ENCODE results near the gene MAB21L4.

DNA sequence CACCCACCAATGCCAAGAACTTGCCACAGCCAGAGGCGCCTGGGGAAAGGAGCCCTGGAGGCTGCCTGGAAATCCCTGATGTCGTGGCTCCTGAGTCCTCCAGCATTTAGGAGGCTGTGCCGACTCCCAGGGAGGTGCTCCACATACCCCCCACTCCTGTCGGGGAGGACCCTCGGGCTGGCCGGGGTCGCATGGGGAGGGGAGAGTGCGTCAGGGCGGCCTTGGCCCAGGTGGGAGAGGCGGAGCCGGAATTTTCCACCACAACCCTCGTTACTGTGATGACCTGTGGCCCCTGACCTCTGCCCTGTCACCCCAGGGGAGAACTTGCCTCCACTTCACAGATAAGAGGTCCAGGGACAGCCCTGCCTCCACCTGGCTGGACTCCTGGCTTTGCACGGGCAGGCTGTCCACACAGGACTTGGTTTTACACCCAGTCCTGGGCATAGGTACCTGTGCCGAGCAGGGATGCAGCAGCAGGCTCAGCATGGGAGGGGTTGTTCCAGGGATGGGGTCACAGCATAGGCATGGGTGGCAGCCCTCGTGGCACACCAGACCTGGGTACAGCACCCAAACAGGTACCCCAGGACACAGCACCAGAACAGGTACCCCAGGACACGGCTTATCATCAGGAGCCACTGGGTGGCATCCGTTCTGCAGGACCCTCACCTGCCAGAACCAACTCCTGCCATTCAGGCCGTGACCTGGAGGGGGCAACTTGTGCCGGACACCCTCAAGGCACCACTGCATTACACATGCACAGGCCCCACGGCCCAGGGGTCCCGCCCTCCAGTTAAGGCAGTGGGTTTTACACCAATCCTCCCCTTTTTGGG lies 39.6 kb downstream of the MAB21L4 start:
- TF ChIP-seq, protein P1, sequence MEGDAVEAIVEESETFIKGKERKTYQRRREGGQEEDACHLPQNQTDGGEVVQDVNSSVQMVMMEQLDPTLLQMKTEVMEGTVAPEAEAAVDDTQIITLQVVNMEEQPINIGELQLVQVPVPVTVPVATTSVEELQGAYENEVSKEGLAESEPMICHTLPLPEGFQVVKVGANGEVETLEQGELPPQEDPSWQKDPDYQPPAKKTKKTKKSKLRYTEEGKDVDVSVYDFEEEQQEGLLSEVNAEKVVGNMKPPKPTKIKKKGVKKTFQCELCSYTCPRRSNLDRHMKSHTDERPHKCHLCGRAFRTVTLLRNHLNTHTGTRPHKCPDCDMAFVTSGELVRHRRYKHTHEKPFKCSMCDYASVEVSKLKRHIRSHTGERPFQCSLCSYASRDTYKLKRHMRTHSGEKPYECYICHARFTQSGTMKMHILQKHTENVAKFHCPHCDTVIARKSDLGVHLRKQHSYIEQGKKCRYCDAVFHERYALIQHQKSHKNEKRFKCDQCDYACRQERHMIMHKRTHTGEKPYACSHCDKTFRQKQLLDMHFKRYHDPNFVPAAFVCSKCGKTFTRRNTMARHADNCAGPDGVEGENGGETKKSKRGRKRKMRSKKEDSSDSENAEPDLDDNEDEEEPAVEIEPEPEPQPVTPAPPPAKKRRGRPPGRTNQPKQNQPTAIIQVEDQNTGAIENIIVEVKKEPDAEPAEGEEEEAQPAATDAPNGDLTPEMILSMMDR (conservative IDR thresholded peaks at IDR 0.05) = no peak; the same call in 1 of the 2 replicates
- TF ChIP-seq ZFX (IDR thresholded peaks at IDR 0.05) = no peak

Data from C4-2B (cell line).